ENCODE data around the gene COPB1.

GRCh38 chr11:14519597-14519916, 19.9 kb upstream of the COPB1 start:
- TF ChIP-seq, protein P1, sequence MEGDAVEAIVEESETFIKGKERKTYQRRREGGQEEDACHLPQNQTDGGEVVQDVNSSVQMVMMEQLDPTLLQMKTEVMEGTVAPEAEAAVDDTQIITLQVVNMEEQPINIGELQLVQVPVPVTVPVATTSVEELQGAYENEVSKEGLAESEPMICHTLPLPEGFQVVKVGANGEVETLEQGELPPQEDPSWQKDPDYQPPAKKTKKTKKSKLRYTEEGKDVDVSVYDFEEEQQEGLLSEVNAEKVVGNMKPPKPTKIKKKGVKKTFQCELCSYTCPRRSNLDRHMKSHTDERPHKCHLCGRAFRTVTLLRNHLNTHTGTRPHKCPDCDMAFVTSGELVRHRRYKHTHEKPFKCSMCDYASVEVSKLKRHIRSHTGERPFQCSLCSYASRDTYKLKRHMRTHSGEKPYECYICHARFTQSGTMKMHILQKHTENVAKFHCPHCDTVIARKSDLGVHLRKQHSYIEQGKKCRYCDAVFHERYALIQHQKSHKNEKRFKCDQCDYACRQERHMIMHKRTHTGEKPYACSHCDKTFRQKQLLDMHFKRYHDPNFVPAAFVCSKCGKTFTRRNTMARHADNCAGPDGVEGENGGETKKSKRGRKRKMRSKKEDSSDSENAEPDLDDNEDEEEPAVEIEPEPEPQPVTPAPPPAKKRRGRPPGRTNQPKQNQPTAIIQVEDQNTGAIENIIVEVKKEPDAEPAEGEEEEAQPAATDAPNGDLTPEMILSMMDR (conservative IDR thresholded peaks at IDR 0.05; ENCODE audit: low read depth, low read length), result no peak
- TF ChIP-seq EZH2 (IDR thresholded peaks at IDR 0.05; ENCODE audit: borderline replicate concordance, low read depth, low read length, poor library complexity, severe bottlenecking), result no peak
